GM21723 (cell line): Measurements from ENCODE around the gene LRIF1.
"Not testable (repeated sequence)": the region's sequence is repeated elsewhere in the genome, so short reads cannot be mapped to it uniquely, and the experiment has no call there.

Source experiments
- ATAC-seq: cut with Tn5 transposase; IDR thresholded peaks from one replicate; pipeline ENCODE4 v1.9.1; 2021; ENCODE audit warnings: mild to moderate bottlenecking, moderate library complexity; ENCODE audit not compliant: unreplicated experiment

Gene LRIF1, protein sequence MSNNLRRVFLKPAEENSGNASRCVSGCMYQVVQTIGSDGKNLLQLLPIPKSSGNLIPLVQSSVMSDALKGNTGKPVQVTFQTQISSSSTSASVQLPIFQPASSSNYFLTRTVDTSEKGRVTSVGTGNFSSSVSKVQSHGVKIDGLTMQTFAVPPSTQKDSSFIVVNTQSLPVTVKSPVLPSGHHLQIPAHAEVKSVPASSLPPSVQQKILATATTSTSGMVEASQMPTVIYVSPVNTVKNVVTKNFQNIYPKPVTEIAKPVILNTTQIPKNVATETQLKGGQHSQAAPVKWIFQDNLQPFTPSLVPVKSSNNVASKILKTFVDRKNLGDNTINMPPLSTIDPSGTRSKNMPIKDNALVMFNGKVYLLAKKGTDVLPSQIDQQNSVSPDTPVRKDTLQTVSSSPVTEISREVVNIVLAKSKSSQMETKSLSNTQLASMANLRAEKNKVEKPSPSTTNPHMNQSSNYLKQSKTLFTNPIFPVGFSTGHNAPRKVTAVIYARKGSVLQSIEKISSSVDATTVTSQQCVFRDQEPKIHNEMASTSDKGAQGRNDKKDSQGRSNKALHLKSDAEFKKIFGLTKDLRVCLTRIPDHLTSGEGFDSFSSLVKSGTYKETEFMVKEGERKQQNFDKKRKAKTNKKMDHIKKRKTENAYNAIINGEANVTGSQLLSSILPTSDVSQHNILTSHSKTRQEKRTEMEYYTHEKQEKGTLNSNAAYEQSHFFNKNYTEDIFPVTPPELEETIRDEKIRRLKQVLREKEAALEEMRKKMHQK

GRCh38 chr1:110963691-110964454 lies at the start of gene LRIF1:
TSS of gene LRIF1 (minus strand) at chr1:110963922. CDS start at chr1:110963688, 234 bp downstream.
- peak; percentile 96 for ATAC-seq

- ATAC-seq: no peak
These were observed 44.3 kb upstream of the LRIF1 start for GRCh38 chr1:111008031-111008430.

GRCh38 chr1:111006556-111006955 lies 42.8 kb upstream of the LRIF1 start:
- no peak for ATAC-seq

- ATAC-seq: not testable (repeated sequence)
These were observed 35.9 kb upstream of the LRIF1 start for GRCh38 chr1:110999607-111000006.

GRCh38 chr1:110992329-110992728 lies 28.6 kb upstream of the LRIF1 start:
- ATAC-seq: not testable (repeated sequence)

- not testable (repeated sequence) for ATAC-seq
These were observed 27.6 kb upstream of the LRIF1 start for GRCh38 chr1:110991295-110991694.

- ATAC-seq: no peak
These were observed 26.8 kb upstream of the LRIF1 start for GRCh38 chr1:110990541-110990940.

- ATAC-seq: no peak
These were observed 22.7 kb upstream of the LRIF1 start for GRCh38 chr1:110986407-110986891.

GRCh38 chr1:110982320-110982719 lies 18.6 kb upstream of the LRIF1 start:
- ATAC-seq: no peak

DNA sequence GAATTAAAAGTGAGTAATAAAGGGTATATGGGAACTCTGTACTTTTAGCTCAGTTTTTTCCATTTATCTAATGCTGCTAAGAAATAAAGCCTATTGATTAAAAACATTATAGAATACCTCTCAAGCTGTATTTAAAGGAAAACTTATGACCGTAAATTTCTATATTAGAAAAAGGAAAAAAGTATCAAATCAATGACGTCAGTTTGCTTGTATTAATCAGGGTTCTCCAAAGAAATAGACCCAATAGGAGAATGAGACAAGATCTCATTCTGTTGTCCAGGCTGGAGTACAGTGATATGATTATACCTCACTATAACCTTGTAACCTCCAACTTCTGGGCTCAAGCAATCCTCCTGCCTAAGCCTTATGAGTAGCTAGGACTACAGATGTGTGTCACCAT lies 15.4 kb upstream of the LRIF1 start:
- no peak for ATAC-seq

- no peak for ATAC-seq
These were observed 12.4 kb upstream of the LRIF1 start for GRCh38 chr1:110976089-110976488.

DNA sequence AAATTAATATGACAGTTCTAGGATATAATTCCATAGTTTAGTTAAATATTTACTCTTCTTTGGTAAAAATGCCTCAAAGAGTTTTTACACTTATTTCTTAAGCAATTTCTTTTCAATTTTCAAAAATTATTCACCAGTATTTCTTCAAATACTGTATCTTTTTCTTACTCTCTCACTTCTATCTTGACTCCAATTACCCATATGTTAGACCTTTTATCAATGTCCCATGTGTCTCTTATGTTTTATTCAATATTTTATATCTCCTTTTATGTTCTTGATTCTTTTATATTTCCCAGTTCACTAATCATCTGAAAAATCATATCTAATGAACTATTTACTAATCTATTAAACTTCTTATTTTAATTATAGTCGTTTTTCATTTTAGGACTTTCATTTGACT lies 11.5 kb upstream of the LRIF1 start:
- ATAC-seq: no peak

DNA sequence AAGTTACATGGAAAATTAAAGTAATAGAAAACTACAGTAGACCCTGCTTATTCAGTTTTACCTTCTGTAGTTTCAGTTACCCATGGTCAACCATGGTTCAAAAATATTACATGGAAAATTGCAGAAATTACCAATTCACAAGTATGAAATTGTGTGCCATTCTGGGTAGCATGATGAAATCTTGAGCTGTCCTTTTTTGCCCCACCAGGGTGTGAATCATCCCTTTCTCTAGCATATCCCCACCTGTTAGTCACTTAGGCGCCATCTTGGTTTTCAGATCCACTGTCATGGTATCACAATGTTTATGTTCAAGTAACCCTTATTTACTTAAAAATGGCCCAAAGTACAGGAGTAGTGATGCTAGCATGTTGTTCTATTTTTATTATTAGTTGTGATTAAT lies 3.5 kb upstream of the LRIF1 start:
- no peak for ATAC-seq

DNA sequence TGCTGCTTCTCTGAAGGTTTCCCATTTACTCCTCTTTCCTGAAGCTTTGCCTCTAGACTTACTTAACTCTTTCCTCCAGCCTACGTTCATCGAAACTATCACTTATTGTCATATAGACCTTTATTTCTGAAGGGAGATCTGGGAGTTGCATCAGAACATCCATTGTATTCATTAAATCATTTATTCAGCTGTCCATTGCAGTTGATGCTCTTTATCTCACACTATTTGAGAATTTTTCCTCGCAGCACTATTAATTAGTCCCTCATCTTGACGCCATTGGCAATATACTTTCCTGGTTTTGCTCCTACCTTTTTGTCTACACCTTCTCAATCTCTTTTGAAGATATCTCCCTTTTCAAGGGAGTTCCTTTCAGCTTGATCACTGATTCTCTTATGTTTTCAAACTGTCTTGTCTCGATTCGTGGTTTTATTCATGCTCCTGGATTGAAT lies 757 bp upstream of the LRIF1 start:
- no peak for ATAC-seq

GRCh38 chr1:110962892-110963690 lies 631 bp downstream of the LRIF1 start:
- peak; percentile 48 for ATAC-seq

DNA sequence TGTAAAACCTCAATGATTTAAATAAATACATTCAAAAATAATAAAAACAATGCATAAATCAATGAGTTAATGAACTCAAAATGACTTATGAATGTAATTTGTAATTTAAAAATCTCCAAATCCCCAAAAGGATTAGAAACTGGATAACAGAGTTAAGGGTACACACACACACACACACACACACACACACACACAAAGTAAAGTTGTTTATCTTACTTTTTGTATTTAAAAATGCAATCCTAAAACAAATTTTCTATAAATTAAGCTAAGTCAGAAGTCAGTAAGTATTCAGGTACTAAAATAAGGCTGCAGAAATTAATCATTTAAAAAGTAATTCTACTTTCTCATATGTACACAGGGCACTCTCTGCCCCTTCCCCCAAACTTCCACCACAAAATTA lies 1.8 kb downstream of the LRIF1 start:
- no peak for ATAC-seq

DNA sequence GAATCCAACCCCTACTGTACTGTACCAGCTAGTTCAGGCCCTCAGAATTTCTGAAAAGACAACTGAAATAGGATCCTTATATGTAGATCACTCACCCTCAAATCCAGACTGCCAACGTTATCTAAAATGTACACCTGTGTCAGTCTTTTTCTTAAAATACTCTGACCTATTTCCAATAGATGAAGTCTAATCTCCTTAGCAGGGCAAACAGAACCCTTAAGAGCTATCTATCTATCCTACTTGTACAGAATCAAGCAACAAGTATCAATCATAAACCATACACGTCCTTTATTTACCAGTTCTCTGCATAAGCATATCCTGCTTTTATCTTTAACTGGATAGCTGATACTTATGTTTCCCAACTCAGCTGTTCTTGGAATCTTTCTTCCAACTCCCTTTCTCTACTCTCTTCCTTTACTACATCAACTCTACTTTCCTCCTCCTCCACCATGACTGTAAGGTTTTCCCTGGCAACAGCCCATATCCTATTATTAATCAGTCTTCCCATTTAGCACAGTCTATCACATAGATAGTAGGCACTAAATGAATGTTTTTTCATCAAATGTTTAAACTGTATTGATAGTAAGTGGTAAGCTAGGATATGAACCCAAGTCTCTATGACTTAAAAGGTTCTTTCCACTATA lies 2.8 kb downstream of the LRIF1 start:
- no peak for ATAC-seq

DNA sequence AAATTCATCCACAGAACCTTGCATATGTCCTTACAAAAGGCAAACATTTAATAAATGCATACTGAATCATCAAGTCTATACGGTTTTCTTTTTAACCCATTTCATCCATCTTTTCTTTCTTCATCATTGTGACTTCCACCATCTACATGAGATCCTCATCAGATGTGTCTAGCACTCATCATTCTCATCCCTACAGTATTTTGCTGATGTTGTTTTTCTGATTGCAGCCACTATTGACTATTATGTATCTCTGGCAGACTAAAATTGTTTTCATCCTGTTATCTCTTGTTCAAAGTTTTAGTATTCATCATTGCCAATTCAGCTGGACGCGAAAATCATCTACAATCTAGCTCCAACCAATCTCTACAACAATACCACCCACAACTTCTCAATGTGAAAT lies 5.9 kb downstream of the LRIF1 start:
- no peak for ATAC-seq

- no peak for ATAC-seq
These were observed 7.1 kb downstream of the LRIF1 start for GRCh38 chr1:110956586-110956985.

DNA sequence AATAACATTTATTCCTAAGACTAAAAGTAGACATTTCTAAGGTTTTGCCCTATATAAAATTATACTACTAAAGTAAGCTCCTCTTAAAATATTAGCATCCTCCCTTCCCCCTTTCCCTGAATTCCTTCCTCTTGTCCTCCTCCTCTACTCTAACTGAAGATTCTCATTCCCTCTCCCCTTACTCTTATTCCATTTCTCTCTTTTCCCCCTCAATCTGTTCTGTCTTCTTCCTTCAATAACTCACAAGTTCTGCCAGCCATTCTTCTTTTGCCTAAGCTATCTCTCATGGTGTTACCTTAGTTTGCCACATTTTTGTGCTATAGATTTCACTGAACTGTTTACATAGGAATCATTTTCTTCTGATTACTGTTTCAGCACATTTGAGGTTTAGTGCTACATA lies 10.7 kb downstream of the LRIF1 start:
- ATAC-seq: no peak
